NCI-H1092 (cell line): ENCODE results near the gene NLRX1.
A peak's percentile ranks its signal among the peaks of the same experiment; 100 is the strongest.
"Not testable (repeated sequence)": the region's sequence is repeated elsewhere in the genome, so short reads cannot be mapped to it uniquely, and the experiment has no call there.

Experiments
- DNase-seq: peaks from one replicate; lab custom pipeline; 2025; lab: John Stamatoyannopoulos, UW

Gene NLRX1, protein sequence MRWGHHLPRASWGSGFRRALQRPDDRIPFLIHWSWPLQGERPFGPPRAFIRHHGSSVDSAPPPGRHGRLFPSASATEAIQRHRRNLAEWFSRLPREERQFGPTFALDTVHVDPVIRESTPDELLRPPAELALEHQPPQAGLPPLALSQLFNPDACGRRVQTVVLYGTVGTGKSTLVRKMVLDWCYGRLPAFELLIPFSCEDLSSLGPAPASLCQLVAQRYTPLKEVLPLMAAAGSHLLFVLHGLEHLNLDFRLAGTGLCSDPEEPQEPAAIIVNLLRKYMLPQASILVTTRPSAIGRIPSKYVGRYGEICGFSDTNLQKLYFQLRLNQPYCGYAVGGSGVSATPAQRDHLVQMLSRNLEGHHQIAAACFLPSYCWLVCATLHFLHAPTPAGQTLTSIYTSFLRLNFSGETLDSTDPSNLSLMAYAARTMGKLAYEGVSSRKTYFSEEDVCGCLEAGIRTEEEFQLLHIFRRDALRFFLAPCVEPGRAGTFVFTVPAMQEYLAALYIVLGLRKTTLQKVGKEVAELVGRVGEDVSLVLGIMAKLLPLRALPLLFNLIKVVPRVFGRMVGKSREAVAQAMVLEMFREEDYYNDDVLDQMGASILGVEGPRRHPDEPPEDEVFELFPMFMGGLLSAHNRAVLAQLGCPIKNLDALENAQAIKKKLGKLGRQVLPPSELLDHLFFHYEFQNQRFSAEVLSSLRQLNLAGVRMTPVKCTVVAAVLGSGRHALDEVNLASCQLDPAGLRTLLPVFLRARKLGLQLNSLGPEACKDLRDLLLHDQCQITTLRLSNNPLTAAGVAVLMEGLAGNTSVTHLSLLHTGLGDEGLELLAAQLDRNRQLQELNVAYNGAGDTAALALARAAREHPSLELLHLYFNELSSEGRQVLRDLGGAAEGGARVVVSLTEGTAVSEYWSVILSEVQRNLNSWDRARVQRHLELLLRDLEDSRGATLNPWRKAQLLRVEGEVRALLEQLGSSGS

DNA sequence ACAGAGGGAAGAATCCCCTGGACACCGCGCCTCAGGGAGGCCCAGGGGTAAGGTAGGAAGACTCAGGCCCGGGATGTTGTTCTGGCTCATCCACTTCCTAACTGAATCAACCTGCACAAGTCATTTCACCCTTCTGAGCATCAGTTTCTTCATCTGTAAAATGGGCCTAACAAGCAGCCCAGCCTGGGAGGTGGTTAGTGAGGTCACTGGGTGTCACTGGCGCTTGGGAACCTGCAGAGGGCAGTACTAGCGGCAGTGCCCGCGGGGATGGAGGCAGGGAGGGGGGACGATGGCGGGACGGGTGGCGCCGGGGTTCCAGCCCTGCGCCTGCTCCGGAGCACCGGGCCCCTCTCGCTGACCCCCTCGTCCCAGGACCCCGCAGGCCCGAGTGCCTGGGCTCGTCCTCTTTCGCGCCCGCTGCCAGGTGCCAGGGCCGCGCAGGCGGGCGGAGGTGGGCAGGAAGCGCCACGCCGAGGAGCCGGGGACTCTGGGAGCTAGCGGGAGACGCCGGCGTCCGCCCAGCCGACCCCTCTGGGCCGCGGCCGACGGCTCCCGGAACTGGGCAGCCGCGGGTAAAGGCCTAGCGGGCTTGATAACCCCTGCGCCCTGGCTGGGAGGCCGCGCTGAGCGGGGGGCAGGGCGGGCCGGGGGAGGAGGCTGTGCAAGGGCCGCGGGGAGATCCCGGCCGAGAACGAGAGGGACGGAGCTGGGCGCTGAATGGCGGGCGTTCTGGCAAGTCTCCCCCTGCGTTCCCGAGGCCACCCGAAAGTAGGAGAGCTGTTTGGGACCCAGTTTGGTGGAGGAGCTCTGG is at the start of gene NLRX1:
NLRX1 (plus strand) TSS at position 255 of the 811 bp plus-strand sequence. CDS start 2,679 bp downstream, outside the sequence.
- DNase-seq, result peak; percentile 83

DNA sequence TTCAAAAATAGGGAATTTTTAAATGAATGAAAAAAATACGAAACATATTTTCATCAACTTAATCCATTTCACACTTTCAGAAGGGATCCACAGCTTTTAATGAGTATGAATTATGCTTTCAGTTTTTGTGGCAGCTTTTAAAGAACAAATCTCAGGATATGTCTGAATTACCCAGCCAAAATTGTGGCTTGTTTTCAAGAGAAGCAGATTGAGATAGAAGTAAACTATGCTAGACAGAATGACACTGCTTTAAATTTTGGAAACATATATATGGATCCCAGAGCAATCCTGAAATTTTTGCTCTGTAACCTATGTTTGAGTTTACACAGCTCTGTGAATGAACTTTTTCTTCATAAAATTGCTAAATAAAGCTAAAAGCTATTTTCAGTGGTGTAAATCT is 49.6 kb upstream of the NLRX1 start:
- DNase-seq, result no peak

DNA sequence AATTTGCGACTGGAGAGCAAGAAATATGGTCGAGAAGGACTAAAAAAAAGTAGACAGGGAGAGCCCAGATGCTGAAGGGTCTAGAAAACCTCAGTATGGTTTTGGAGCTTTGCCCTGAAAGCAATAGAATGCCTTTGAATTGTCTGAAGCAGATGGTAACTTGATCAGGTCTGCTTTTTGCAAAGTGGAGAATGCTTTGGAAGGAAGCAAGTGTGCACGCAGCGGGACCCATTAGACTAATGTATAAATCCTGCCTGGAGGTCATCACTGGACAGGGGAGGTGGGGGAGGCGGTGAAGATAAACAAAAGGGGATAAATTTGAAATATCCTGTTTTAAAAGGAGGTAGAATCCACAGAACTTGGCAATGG is 47.9 kb upstream of the NLRX1 start:
- peak; percentile 78 for DNase-seq

- DNase-seq, result peak; percentile 100
Observed at GRCh38 chr11:119121008-119121810, 47.3 kb upstream of the NLRX1 start, which contains the start of gene HINFP. Gene HINFP, plus strand, starts transcription at chr11:119121580. Its CDS starts 5,365 bp downstream, at chr11:119126945.

- DNase-seq, result no peak
Observed at GRCh38 chr11:119121811-119122124, 46.8 kb upstream of the NLRX1 start.

DNA sequence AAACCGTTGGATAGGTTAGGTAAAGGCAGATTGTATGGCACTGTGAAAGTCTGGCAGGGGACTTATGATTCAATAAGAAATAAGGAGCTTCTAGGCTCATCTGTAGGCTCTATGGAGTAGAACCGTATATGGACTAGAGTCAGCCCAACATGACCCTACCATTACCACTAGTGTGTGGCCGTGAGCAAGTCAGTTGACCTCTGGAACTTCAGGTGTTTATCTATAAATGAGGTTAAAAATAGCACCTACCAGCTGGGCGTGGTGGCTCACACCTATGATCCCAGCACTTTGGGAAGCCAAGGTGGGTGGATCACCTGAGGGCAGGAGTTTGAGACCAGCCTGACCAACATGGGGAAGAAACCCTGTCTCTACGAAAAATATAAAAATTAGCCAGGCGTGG is 42.7 kb upstream of the NLRX1 start:
- DNase-seq, result no peak

GRCh38 chr11:119126675-119127268 is 41.8 kb upstream of the NLRX1 start:
- no peak for DNase-seq

GRCh38 chr11:119130662-119131061 is 37.9 kb upstream of the NLRX1 start:
- DNase-seq, result no peak

- no peak for DNase-seq
Observed at GRCh38 chr11:119134389-119134978, 34.0 kb upstream of the NLRX1 start.

- DNase-seq, result not testable (repeated sequence)
Observed at GRCh38 chr11:119139276-119139675, 29.2 kb upstream of the NLRX1 start.

- DNase-seq, result peak; percentile 51
Observed at GRCh38 chr11:119144825-119145486, 23.6 kb upstream of the NLRX1 start.

DNA sequence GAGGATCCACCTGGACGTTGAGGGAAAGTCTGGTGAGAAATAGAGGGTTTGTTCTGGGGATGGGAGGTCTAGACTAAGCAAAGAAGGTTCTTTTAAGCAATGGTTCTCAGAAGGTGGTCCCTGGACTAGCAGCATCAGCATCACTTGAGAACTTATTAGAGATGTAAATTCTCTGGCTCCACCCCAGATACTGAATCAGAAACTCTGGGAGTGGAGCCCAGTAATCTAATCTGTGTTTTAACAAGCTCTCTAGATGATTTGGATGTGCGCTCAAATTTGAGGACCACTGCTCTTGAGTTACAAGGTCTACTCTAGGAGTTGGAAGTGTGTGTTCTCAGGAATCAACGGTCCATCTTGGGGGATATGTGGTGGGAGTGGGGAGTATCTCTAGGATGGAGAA is 23.0 kb upstream of the NLRX1 start:
- DNase-seq, result no peak

- no peak for DNase-seq
Observed at GRCh38 chr11:119147604-119148333, 20.8 kb upstream of the NLRX1 start.

GRCh38 chr11:119148720-119149017 is 19.9 kb upstream of the NLRX1 start:
- DNase-seq, result no peak

- no peak for DNase-seq
Observed at GRCh38 chr11:119149018-119149785, 19.3 kb upstream of the NLRX1 start, which contains the start of gene ABCG4. Gene ABCG4, plus strand, starts transcription at chr11:119149052. Its CDS starts 914 bp downstream, at chr11:119149966.

DNA sequence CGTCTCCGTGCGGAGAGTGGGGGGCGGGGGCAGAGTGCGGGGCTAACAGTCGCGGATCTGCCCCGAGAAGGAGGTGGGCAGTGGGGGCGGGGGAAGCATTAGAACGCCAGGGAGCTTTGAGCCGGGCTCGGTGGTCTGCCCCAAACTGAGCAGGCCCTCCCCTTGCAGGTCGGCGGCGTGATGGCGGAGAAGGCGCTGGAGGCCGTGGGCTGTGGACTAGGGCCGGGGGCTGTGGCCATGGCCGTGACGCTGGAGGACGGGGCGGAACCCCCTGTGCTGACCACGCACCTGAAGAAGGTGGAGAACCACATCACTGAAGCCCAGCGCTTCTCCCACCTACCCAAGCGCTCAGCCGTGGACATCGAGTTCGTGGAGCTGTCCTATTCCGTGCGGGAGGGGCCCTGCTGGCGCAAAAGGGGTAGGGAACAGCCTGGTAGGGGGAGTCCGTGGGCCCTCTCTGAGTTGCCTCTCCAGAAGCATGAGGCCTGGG is 18.7 kb upstream of the NLRX1 start:
- no peak for DNase-seq

- no peak for DNase-seq
Observed at GRCh38 chr11:119152043-119152442, 16.5 kb upstream of the NLRX1 start.

DNA sequence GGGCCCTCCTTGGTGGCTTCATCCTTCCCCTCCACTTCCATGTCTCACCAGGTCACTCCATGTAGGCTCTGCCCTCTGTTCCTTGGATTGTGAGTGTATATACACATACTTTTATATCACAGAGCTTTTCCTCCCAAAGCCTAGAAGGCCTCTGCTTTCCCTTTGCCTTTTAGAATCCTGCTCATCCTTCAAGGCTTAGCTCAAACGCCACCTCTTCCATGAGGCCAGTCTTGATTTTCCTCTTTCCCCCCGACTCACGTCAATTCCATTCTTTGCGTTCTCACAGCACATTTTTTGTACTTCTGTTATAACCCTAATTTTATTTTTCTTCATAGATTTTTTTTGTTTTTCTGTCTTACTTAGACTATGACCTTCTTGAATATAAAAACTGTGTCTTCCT is 15.9 kb upstream of the NLRX1 start:
- no peak for DNase-seq
